Neural cell (in vitro differentiated cells): Measurements from ENCODE around the gene DPP10. TPM values are rescaled to one million over a fixed set of nuclear protein-coding genes. Genes with fewer than 3 reads are reported as not detected.

Source experiments
- H2AFZ ChIP-seq: fragments of 200-600, 300-800 bp; sonication (generic), shearing (Covaris generic); 2 replicates; pipeline ENCODE4 v1.6.0; 2014; ENCODE audit warnings: low read depth, mild to moderate bottlenecking, antibody characterized with exemption, low read length, moderate library complexity
- H3F3A ChIP-seq: fragments of 200-600 bp; shearing (Covaris generic); 2 replicates; pipeline ENCODE4 v1.6.1; 2016; ENCODE audit warnings: mild to moderate bottlenecking, moderate library complexity, mixed read lengths, antibody characterized with exemption, low read length; ENCODE audit not compliant: insufficient read depth, poor library complexity, severe bottlenecking
- H3K27ac ChIP-seq: fragments of 200-600, 300-800 bp; sonication (generic), shearing (Covaris generic); 2 replicates; pipeline ENCODE4 v1.5.1; 2014; ENCODE audit warnings: mild to moderate bottlenecking, low read length, moderate library complexity
- H3K27me3 ChIP-seq: fragments of 300-800, 200-600 bp; sonication (generic), shearing (Covaris generic); 2 replicates; pipeline ENCODE4 v1.6.0; 2014; ENCODE audit warnings: mild to moderate bottlenecking, low read depth, low read length, moderate library complexity; ENCODE audit not compliant: insufficient read depth
- H3K36me3 ChIP-seq: fragments of 300-800, 200-600 bp; sonication (generic), shearing (Covaris generic); 2 replicates; pipeline ENCODE4 v1.5.1; 2014; ENCODE audit warnings: mild to moderate bottlenecking, antibody characterized with exemption, low read length, moderate library complexity; ENCODE audit not compliant: insufficient read depth
- H3K4me2 ChIP-seq: fragments of 300-800, 200-600 bp; sonication (generic), shearing (Covaris generic); 2 replicates; pipeline ENCODE4 v1.6.0; 2014; ENCODE audit warnings: mild to moderate bottlenecking, low read length
- H3K4me3 ChIP-seq: fragments of 300-800, 200-600 bp; sonication (generic), shearing (Covaris generic); 2 replicates; pipeline ENCODE4 v1.5.1; 2014; ENCODE audit warnings: mild to moderate bottlenecking, low read length, moderate library complexity
- H3K79me2 ChIP-seq: fragments of 200-600 bp; shearing (Covaris generic); replicated peaks from 2 replicates; pipeline ENCODE4 v1.6.0; 2014; ENCODE audit warnings: mild to moderate bottlenecking, low read length, moderate library complexity; ENCODE audit not compliant: insufficient read depth
- H3K9ac ChIP-seq: fragments of 300-800, 200-600 bp; sonication (generic), shearing (Covaris generic); 2 replicates; pipeline ENCODE4 v1.6.1; 2016; ENCODE audit warnings: mild to moderate bottlenecking, low read length, mixed read lengths
- H3K9me2 ChIP-seq: fragments of 200-600 bp; shearing (Covaris generic); 2 replicates; pipeline ENCODE4 v1.6.1; 2016; ENCODE audit warnings: mild to moderate bottlenecking, low read length, mixed read lengths; ENCODE audit not compliant: insufficient read depth
- H3K9me3 ChIP-seq: fragments of 200-600, 300-800 bp; sonication (generic), shearing (Covaris generic); 2 replicates; pipeline ENCODE4 v1.6.1; 2016; ENCODE audit warnings: mild to moderate bottlenecking, mixed run types, low read length, moderate library complexity, mixed read lengths
- H4K20me1 ChIP-seq: fragments of 200-600 bp; shearing (Covaris generic); 2 replicates; pipeline ENCODE4 v1.6.1; 2016; ENCODE audit warnings: mild to moderate bottlenecking, mixed run types; ENCODE audit not compliant: insufficient read depth
- CTCF ChIP-seq: fragments of 450-650 bp; IDR thresholded peaks from 2 replicates; pipeline ENCODE4 v1.5.1; 2014; ENCODE audit warnings: antibody characterized with exemption, mild to moderate bottlenecking, moderate library complexity; ENCODE audit not compliant: poor library complexity, severe bottlenecking
- EP300 ChIP-seq: fragments of 450-650 bp; conservative IDR thresholded peaks from 2 replicates; pipeline ENCODE4 v1.6.1; 2014; ENCODE audit warnings: antibody characterized with exemption, mild to moderate bottlenecking, moderate library complexity; ENCODE audit not compliant: poor library complexity, severe bottlenecking
- EZH2 ChIP-seq: fragments of 200-600, 300-800 bp; shearing (Covaris generic), sonication (generic); IDR thresholded peaks from 2 replicates; pipeline ENCODE4 v1.6.1; 2014; ENCODE audit warnings: antibody characterized with exemption, low read length, borderline replicate concordance, mild to moderate bottlenecking; ENCODE audit not compliant: insufficient read depth, poor library complexity, severe bottlenecking
- MXI1 ChIP-seq: fragments of 450-650 bp; conservative IDR thresholded peaks from 2 replicates; pipeline ENCODE4 v1.6.1; 2014; ENCODE audit warnings: antibody characterized with exemption, mild to moderate bottlenecking; ENCODE audit not compliant: poor library complexity, severe bottlenecking
- POLR2AphosphoS5 ChIP-seq: IDR thresholded peaks from 2 replicates; pipeline ENCODE4 v1.6.1; 2012
- RAD21 ChIP-seq: fragments of 450-650 bp; conservative IDR thresholded peaks from 2 replicates; pipeline ENCODE4 v1.6.1; 2014; ENCODE audit warnings: antibody characterized with exemption, mild to moderate bottlenecking, moderate library complexity
- REST ChIP-seq: IDR thresholded peaks from 2 replicates; pipeline ENCODE4 v1.6.1; 2012; ENCODE audit warnings: borderline replicate concordance
- SMC3 ChIP-seq: fragments of 450-650 bp; conservative IDR thresholded peaks from 2 replicates; pipeline ENCODE4 v1.6.1; 2014; ENCODE audit warnings: antibody characterized with exemption, mild to moderate bottlenecking, moderate library complexity; ENCODE audit not compliant: poor library complexity
- TAF1 ChIP-seq: IDR thresholded peaks from 2 replicates; pipeline ENCODE4 v1.6.1; 2012; ENCODE audit warnings: low read depth
- polyA plus RNA-seq: library from polyadenylated mRNA; depleted of rRNA; stranded (reverse); fragments of >200 nt; gene quantifications from 2 replicates; pipeline ENCODE4 v1.2.3, GENCODE V29; 2014

The DPP10 gene
- polyA plus RNA-seq, 1 donor from 2014 or later: 13.9 TPM

GRCh38 chr2:114752425-114752824 is 310.0 kb downstream of the DPP10 start:
- no peaks in the 10 kb centered on the region for H3F3A ChIP-seq
- H3K9ac ChIP-seq: no peak overlapping the region
- H3K4me2 ChIP-seq: no peak overlapping the region
- H3K9me2 ChIP-seq: no peaks in the 10 kb centered on the region
- no peak overlapping the region for H2AFZ ChIP-seq
- no peaks in the 10 kb centered on the region for H3K9me3 ChIP-seq
- H3K4me3 ChIP-seq: no peak overlapping the region
- TF ChIP-seq SMC3: no peak
- TF ChIP-seq EP300: no peak
- no peak for TF ChIP-seq TAF1
- no peak for TF ChIP-seq RAD21
- TF ChIP-seq POLR2AphosphoS5: no peak
- TF ChIP-seq MXI1: no peak
- no peak for TF ChIP-seq REST
- H3K27me3 ChIP-seq: no peaks in the 10 kb centered on the region
- H3K79me2 ChIP-seq: no peaks in the 10 kb centered on the region
- no peaks in the 10 kb centered on the region for H4K20me1 ChIP-seq
- no peak overlapping the region for H3K27ac ChIP-seq
- H3K36me3 ChIP-seq: no peaks in the 10 kb centered on the region

GRCh38 chr2:114753145-114753544 is 310.7 kb downstream of the DPP10 start:
- Histone ChIP-seq H3K4me3 (no peak overlapping the region), H3K36me3 (no peaks in the 10 kb centered on the region), H3K27me3 (no peaks in the 10 kb centered on the region), H3F3A (no peaks in the 10 kb centered on the region), H3K9me2 (no peaks in the 10 kb centered on the region), H3K9me3 (no peaks in the 10 kb centered on the region), H4K20me1 (no peaks in the 10 kb centered on the region), H3K79me2 (no peaks in the 10 kb centered on the region), H3K27ac (no peak overlapping the region), H3K9ac (no peak overlapping the region), H3K4me2 (no peak overlapping the region), H2AFZ (no peak overlapping the region)
- TF ChIP-seq CTCF (no peak), SMC3 (no peak), MXI1 (no peak), REST (no peak), TAF1 (no peak), RAD21 (no peak), EZH2 (no peak)
